GM23338 (cell line): Measurements from ENCODE around the gene BLOC1S1. TPM values are rescaled to one million over a fixed set of nuclear protein-coding genes. Genes with fewer than 3 reads are reported as not detected.

Experiments used
- ATAC-seq: fragments of 200-7000 bp; cut with Tn5 transposase; 3 replicates; pipeline ENCODE4 v1.9.1; 2020
- DNase-seq: peaks from one replicate; pipeline ENCODE4 v3.0.0-alpha.2; 2015; ENCODE audit warnings: low spot score
- H2AFZ ChIP-seq: fragments of 200-600 bp; sonication (generic); 2 replicates; pipeline ENCODE4 v1.8.0; 2016; ENCODE audit warnings: antibody characterized with exemption, mild to moderate bottlenecking, moderate library complexity
- H3F3A ChIP-seq: fragments of 200-600 bp; sonication (generic); replicated peaks from 2 replicates; pipeline ENCODE4 v1.8.0; 2017; ENCODE audit warnings: antibody characterized with exemption, mixed run types, low read depth
- H3K27ac ChIP-seq: fragments of 200-600 bp; sonication (generic); 2 replicates; pipeline ENCODE4 v1.6.1; 2016; ENCODE audit warnings: low read depth
- H3K27me3 ChIP-seq: fragments of 200-600 bp; sonication (generic); 2 replicates; pipeline ENCODE4 v1.8.0; 2016; ENCODE audit warnings: mild to moderate bottlenecking, mixed run types, moderate library complexity; ENCODE audit not compliant: insufficient read depth
- H3K36me3 ChIP-seq: fragments of 200-600 bp; sonication (generic); 2 replicates; pipeline ENCODE4 v1.8.0; 2016; ENCODE audit warnings: mild to moderate bottlenecking; ENCODE audit not compliant: insufficient read depth
- H3K4me1 ChIP-seq: fragments of 200-600 bp; sonication (generic); 2 replicates; pipeline ENCODE4 v1.8.0; 2016; ENCODE audit warnings: mild to moderate bottlenecking, moderate library complexity; ENCODE audit not compliant: insufficient read depth
- H3K4me2 ChIP-seq: fragments of 200-600 bp; sonication (generic); 2 replicates; pipeline ENCODE4 v1.7.1; 2017; ENCODE audit warnings: mixed run types
- H3K4me3 ChIP-seq: fragments of 200-600 bp; sonication (generic); 2 replicates; pipeline ENCODE4 v1.6.1; 2016; ENCODE audit warnings: mixed run types
- H3K79me2 ChIP-seq: fragments of 200-600 bp; sonication (generic); replicated peaks from 2 replicates; pipeline ENCODE4 v1.8.0; 2017; ENCODE audit warnings: mild to moderate bottlenecking; ENCODE audit not compliant: insufficient read depth
- H3K9me2 ChIP-seq: fragments of 200-600 bp; sonication (generic); 2 replicates; pipeline ENCODE4 v1.8.0; 2017; ENCODE audit not compliant: insufficient read depth
- H4K20me1 ChIP-seq: fragments of 200-600 bp; sonication (generic); replicated peaks from 2 replicates; pipeline ENCODE4 v1.8.0; 2017; ENCODE audit warnings: mild to moderate bottlenecking; ENCODE audit not compliant: insufficient read depth
- H3K27ac Mint-ChIP-seq: 2 replicates; pipeline ENCODE4 v1.8.0; 2020; ENCODE audit warnings: inconsistent platforms, mild to moderate bottlenecking, moderate library complexity, mixed read lengths
- H3K27me3 Mint-ChIP-seq: 3 replicates; pipeline ENCODE4 v1.8.0; 2022; ENCODE audit warnings: low read depth, mild to moderate bottlenecking, moderate library complexity, mixed read lengths, inconsistent platforms; ENCODE audit not compliant: insufficient read depth, poor library complexity
- H3K36me3 Mint-ChIP-seq: 3 replicates; pipeline ENCODE4 v1.8.0; 2021; ENCODE audit warnings: low read depth, mild to moderate bottlenecking, inconsistent platforms, moderate library complexity, mixed read lengths
- H3K4me1 Mint-ChIP-seq: 3 replicates; pipeline ENCODE4 v1.8.0; 2020; ENCODE audit warnings: mild to moderate bottlenecking, inconsistent platforms, mixed read lengths
- H3K4me3 Mint-ChIP-seq: 3 replicates; pipeline ENCODE4 v1.8.0; 2021; ENCODE audit warnings: moderate library complexity, mild to moderate bottlenecking, inconsistent platforms, mixed read lengths
- H3K9me3 Mint-ChIP-seq: 3 replicates; pipeline ENCODE4 v1.8.0; 2020; ENCODE audit warnings: moderate library complexity, mild to moderate bottlenecking, inconsistent platforms, mixed read lengths
- CREB1 ChIP-seq: fragments of 250-450 bp; sonication (Bioruptor Pico); IDR thresholded peaks from 2 replicates; pipeline ENCODE4 v1.5.0; 2020; ENCODE audit warnings: low read depth, mild to moderate bottlenecking, moderate library complexity
- CTCF ChIP-seq, 2 experiments: fragments of 200-600 bp in 1 of 2; sonication (generic) in 1 of 2; conservative IDR thresholded peaks; 2 replicates each; pipeline versions ENCODE4 v1.5.1 to v1.6.1; 2016 to 2017; ENCODE audit warnings: antibody characterized with exemption in 2 of 2, low read depth in 2 of 2, mild to moderate bottlenecking in 2 of 2, moderate library complexity in 1 of 2
- ETS1 ChIP-seq: IDR thresholded peaks from 2 replicates; pipeline ENCODE4 v1.6.1; 2016; ENCODE audit warnings: antibody characterized with exemption
- EZH2 ChIP-seq: fragments of 200-600 bp; sonication (generic); IDR thresholded peaks from one replicate; pipeline ENCODE4 v1.8.0; 2017; ENCODE audit warnings: antibody characterized with exemption, mild to moderate bottlenecking, low read depth; ENCODE audit not compliant: unreplicated experiment
- EZH2phosphoT487 ChIP-seq: fragments of 200-600 bp; sonication (generic); IDR thresholded peaks from one replicate; pipeline ENCODE4 v1.8.1; 2018; ENCODE audit warnings: antibody characterized with exemption; ENCODE audit not compliant: unreplicated experiment
- JUNB ChIP-seq: IDR thresholded peaks from one replicate; pipeline ENCODE4 v1.6.1; 2016; ENCODE audit warnings: antibody characterized with exemption; ENCODE audit not compliant: unreplicated experiment
- NANOG ChIP-seq: IDR thresholded peaks from 2 replicates; pipeline ENCODE4 v1.6.1; 2016; ENCODE audit warnings: antibody characterized with exemption, borderline replicate concordance
- POLR2AphosphoS5 ChIP-seq: IDR thresholded peaks from 2 replicates; pipeline ENCODE4 v1.6.1; 2016; ENCODE audit warnings: antibody characterized with exemption, low read depth
- REST ChIP-seq: IDR thresholded peaks from one replicate; pipeline ENCODE4 v1.6.1; 2018; ENCODE audit warnings: antibody characterized with exemption; ENCODE audit not compliant: unreplicated experiment
- STAT1 ChIP-seq: IDR thresholded peaks from one replicate; pipeline ENCODE4 v1.6.1; 2016; ENCODE audit warnings: antibody characterized with exemption; ENCODE audit not compliant: unreplicated experiment
- ZNF114 ChIP-seq: fragments of 250-450 bp; sonication (Bioruptor Pico); IDR thresholded peaks from 2 replicates; pipeline ENCODE4 v1.5.0; 2020; ENCODE audit warnings: mild to moderate bottlenecking, moderate library complexity
- ZNF331 ChIP-seq: fragments of 250-450 bp; sonication (Bioruptor Pico); IDR thresholded peaks from 2 replicates; pipeline ENCODE4 v1.5.0; 2020; ENCODE audit warnings: low read depth, mild to moderate bottlenecking, moderate library complexity
- ZNF462 ChIP-seq: fragments of 250-450 bp; sonication (Bioruptor Pico); IDR thresholded peaks from 2 replicates; pipeline ENCODE4 v1.5.0; 2020; ENCODE audit warnings: mild to moderate bottlenecking, moderate library complexity
- polyA plus RNA-seq: library from polyadenylated mRNA; unstranded; fragments of >200 nt; fragmentation: Nextera tagmentation; extraction: Ambion mirVana; gene quantifications from 2 replicates; pipeline ENCODE4 v1.2.1, GENCODE V29; 2016
- total RNA-seq: library from RNA; depleted of rRNA; stranded (reverse); fragments of >200 nt; shearing (Covaris generic); gene quantifications from 2 replicates; pipeline ENCODE4 v1.2.3, GENCODE V29; 2014

Gene BLOC1S1
- total and polyA plus RNA-seq, 2 experiments from 2014 or later = 68.3 to 174 TPM

GRCh38 chr12:55719371-55719770 is 3.5 kb downstream of the BLOC1S1 start:
- peaks cover 35% of the 10 kb centered on the region for H3K4me1 Mint-ChIP-seq
- no peak for DNase-seq
- H3K4me3 Mint-ChIP-seq = no peak overlapping the region

More at GRCh38 chr12:55719371-55719770, 3.5 kb downstream of the BLOC1S1 start:
- Histone ChIP-seq H2AFZ (no peak overlapping the region), H3K36me3 (no peaks in the 10 kb centered on the region), H3F3A (peaks cover 19% of the 10 kb centered on the region; the same call in 1 of the 2 replicates), H4K20me1 (no peaks in the 10 kb centered on the region), H3K27me3 (no peaks in the 10 kb centered on the region), H3K4me1 (peaks cover 37% of the 10 kb centered on the region), H3K79me2 (peaks cover 10% of the 10 kb centered on the region; the same call in 1 of the 2 replicates), H3K4me3 (no peak overlapping the region), H3K9me2 (no peaks in the 10 kb centered on the region), H3K4me2 (peak overlapping the region; percentile 98; the same call in 1 of the 2 replicates), H3K27ac (peak overlapping the region; percentile 82; the same call in 1 of the 2 replicates)
- Mint-ChIP-seq H3K27ac (0 out of 2 replicates have a peak overlapping the region, but pooled peaks have one; percentile 96), H3K9me3 (peaks cover 6% of the 10 kb centered on the region; the same call in 2 of the 3 replicates), H3K27me3 (peaks cover 28% of the 10 kb centered on the region), H3K36me3 (peaks cover 14% of the 10 kb centered on the region)
- no peak for ATAC-seq
- TF ChIP-seq POLR2AphosphoS5 = no peak
- no peak for TF ChIP-seq ZNF462 (CRISPR knock-in tag)
- TF ChIP-seq STAT1 = no peak
- TF ChIP-seq NANOG = no peak
- TF ChIP-seq CTCF (conservative IDR thresholded peaks at IDR 0.05; ENCODE audit: low read depth in 2 of 2) = no peak
- no peak for TF ChIP-seq JUNB
- TF ChIP-seq EZH2 = no peak
- no peak for TF ChIP-seq ZNF331
- TF ChIP-seq CREB1 = no peak
- TF ChIP-seq REST = no peak
- no peak for TF ChIP-seq EZH2phosphoT487
- no peak for TF ChIP-seq ETS1
- TF ChIP-seq ZNF114 (CRISPR knock-in tag) = no peak
